Measurements from ENCODE around the gene GSTP1. TPM values are rescaled to one million over a fixed set of nuclear protein-coding genes. Genes with fewer than 3 reads are reported as not detected.

Gene GSTP1
- total and polyA plus RNA-seq, 2 of the 8 experiments (the other 6 are each of a cell fraction or from before 2014, with no cell fraction given): 1,454 to 3,329 TPM

- CTCF ChIA-PET (ENCODE audit: partially characterized antibody): interaction anchor here (1.1 kb wide), 1 partner anchor 12 kb away, joined by 4 read pairs; no protein-coding TSS in a partner anchor
- no peaks in the 10 kb centered on the region for H3K79me2 ChIP-seq (ENCODE audit: control insufficient read depth in 1 of 2, insufficient read depth in 2 of 2, low read length in 2 of 2)
- POLR2A ChIA-PET (ENCODE audit: partially characterized antibody): no interaction called here
- H3K27me3 ChIP-seq (replicated peaks in 1 of 4; ENCODE audit: control insufficient read depth in 3 of 4, extremely low read depth in 1 of 4, insufficient read depth in 3 of 4, low read length in 3 of 4): no peaks in the 10 kb centered on the region; a peak in 1 of 7 replicates
- no peak overlapping the region for H2BK120ac ChIP-seq (replicated peaks; ENCODE audit: low read depth, low read length)
- H3K79me1 ChIP-seq (ENCODE audit: low read depth, low read length): no peaks in the 10 kb centered on the region
- no peak overlapping the region for H3K4me3 ChIP-seq (ENCODE audit: extremely low read depth in 1 of 4, insufficient read depth in 2 of 4, low read depth in 3 of 4, low read length in 4 of 4)
- no peak overlapping the region for H4K91ac ChIP-seq (replicated peaks; ENCODE audit: insufficient read length, low read length)
- H4K8ac ChIP-seq (ENCODE audit: extremely low read depth, insufficient read depth, low read length): no peak overlapping the region
- H2BK12ac ChIP-seq (ENCODE audit: low read depth, low read length): no peak overlapping the region
- FAIRE-seq: no peak
- no peak overlapping the region for H3K4me2 ChIP-seq (ENCODE audit: insufficient read depth in 1 of 2, low read depth in 2 of 2, low read length in 2 of 2)
- H4K5ac ChIP-seq (ENCODE audit: insufficient read length, low read depth, low read length): no peak overlapping the region
- H2BK20ac ChIP-seq (ENCODE audit: low read length): no peak overlapping the region
- H2AFZ ChIP-seq (ENCODE audit: low read length): no peak overlapping the region
- peaks cover 0 to 4% (median 0%) of the 10 kb centered on the region in 4 experiments; a peak in 1 of 7 replicates for H3K4me1 ChIP-seq (replicated peaks in 1 of 4; ENCODE audit: control insufficient read depth in 3 of 4, insufficient read depth in 4 of 4, low read length in 3 of 4)
- H3K56ac ChIP-seq (replicated peaks; ENCODE audit: insufficient read length, low read depth, low read length): no peak overlapping the region
- H3K9me3 ChIP-seq (ENCODE audit: insufficient read depth in 2 of 2, low read depth in 1 of 2, low read length in 1 of 2): no peaks in the 10 kb centered on the region
- H3K36me3 ChIP-seq (ENCODE audit: control insufficient read depth in 2 of 4, insufficient read depth in 4 of 4, low read length in 3 of 4): no peaks in the 10 kb centered on the region
- H3K9ac ChIP-seq (replicated peaks in 1 of 4; ENCODE audit: extremely low read depth in 1 of 4, low read depth in 3 of 4, low read length in 3 of 4): no peak overlapping the region
- H2BK15ac ChIP-seq (ENCODE audit: low read length): no peak overlapping the region
- H3K14ac ChIP-seq (ENCODE audit: insufficient read length): no peak overlapping the region
- H3K4ac ChIP-seq (replicated peaks; ENCODE audit: insufficient read length, low read depth, low read length): no peak overlapping the region
- H4K20me1 ChIP-seq (replicated peaks in 1 of 2; ENCODE audit: control insufficient read depth in 1 of 2, insufficient read depth in 2 of 2, low read length in 2 of 2): no peaks in the 10 kb centered on the region
- no peak overlapping the region for H3K18ac ChIP-seq (ENCODE audit: extremely low read depth, low read length)
- no peak overlapping the region for H3K23ac ChIP-seq (ENCODE audit: insufficient read length)
- no peaks in the 10 kb centered on the region for H3K23me2 ChIP-seq (ENCODE audit: low read depth, low read length)
- no peak overlapping the region for H2BK5ac ChIP-seq (ENCODE audit: low read depth, low read length)
- no peak overlapping the region for H2AK5ac ChIP-seq (ENCODE audit: low read depth, low read length)
- H3K27ac ChIP-seq (ENCODE audit: low read depth, low read length): no peak overlapping the region
- WGBS, 2 experiments (ENCODE audit: extremely low coverage in 1 of 2, insufficient coverage in 1 of 2, insufficient read length in 1 of 2, insufficient replicate concordance in 2 of 2, low coverage in 1 of 2, low lambda C conversion rate in 2 of 2, missing lambda C conversion rate in 1 of 2): 84% methylated on average over 4 of the region's 4 CpGs; no CpG with 5 or more reads in 1 of the 2 experiments
- no peak for DNase-seq (ENCODE audit: low read depth in 1 of 2, low spot score in 2 of 2)
- TF ChIP-seq CHD1 (IDR thresholded peaks at IDR 0.05; ENCODE audit: low read depth, low read length): no peak
- TF ChIP-seq CHD2 (IDR thresholded peaks at IDR 0.05; ENCODE audit: low read length): no peak
- no peak for TF ChIP-seq CTCF (IDR thresholded peaks at IDR 0.05; ENCODE audit: control extremely low read depth in 1 of 3, insufficient read depth in 1 of 3, low read depth in 1 of 3, low read length in 3 of 3)
- TF ChIP-seq EGR1 (IDR thresholded peaks at IDR 0.05; ENCODE audit: borderline replicate concordance, low read depth, low read length): no peak
- no peak for TF ChIP-seq ATF2 (IDR thresholded peaks at IDR 0.05; ENCODE audit: low read length)
These were observed 19.4 kb upstream of the GSTP1 start for GRCh38 chr11:67564230-67564629.
